Pancreas (tissue), 10 donors: ENCODE data around the gene SPIB. TPM values are rescaled to one million over a fixed set of nuclear protein-coding genes. Genes with fewer than 3 reads are reported as not detected.
"Not testable (repeated sequence)": the region's sequence is repeated elsewhere in the genome, so short reads cannot be mapped to it uniquely, and the experiment has no call there.

ENCODE experiments used
- ATAC-seq, 4 donors: fragments of 200-7000 bp; cut with Tn5 transposase; one replicate each; pipeline versions ENCODE4 v1.8.0 to v1.9.1; 2020; ENCODE audit warnings: mild to moderate bottlenecking in 4 of 4, moderate library complexity in 4 of 4
- DNase-seq, 6 donors: peaks; one replicate each; pipeline ENCODE4 v3.0.0-alpha.2; 2020
- FAIRE-seq: peaks from 2 replicates; lab custom pipeline; 2012; peaks lifted over from hg19 to GRCh38; lab: Jason Lieb, UNC
- H3K27ac ChIP-seq, 4 donors: fragments of 200-600 bp; sonication (generic); 1 replicate in 3 of 4; 2 replicates in 1 of 4; pipeline versions ENCODE4 v1.5.0 to v1.8.0; 2020
- H3K27me3 ChIP-seq, 4 donors: fragments of 200-600 bp; one replicate each; pipeline ENCODE4 v1.8.0; 2021
- H3K36me3 ChIP-seq, 3 donors: fragments of 200-600 bp; sonication (generic) in 1 of 3; one replicate each; pipeline versions ENCODE4 v1.5.0 to v1.8.0; 2020 to 2021
- H3K4me1 ChIP-seq, 3 donors: fragments of 200-600 bp; one replicate each; pipeline ENCODE4 v1.8.0; 2021
- H3K4me3 ChIP-seq, 4 donors: fragments of 200-600 bp; sonication (generic) in 2 of 4; one replicate each; pipeline versions ENCODE4 v1.5.0 to v1.8.0; 2020 to 2021
- H3K9me3 ChIP-seq, 4 donors: fragments of 200-600 bp; one replicate each; pipeline ENCODE4 v1.8.0; 2021
- WGBS, 2 donors: extraction: QIAGEN DNeasy Blood & Tissue Kit; methylation state at CpG; one replicate each; pipeline ENCODE4 v1.1.7; 2013; 5-methylcytosine and 5-hydroxymethylcytosine counted together
- intact Hi-C, 3 donors: fragments of 100-400 bp; cut with DNase I; formaldehyde crosslinking; loops; one replicate each; pipeline versions ENCODE4 v1.11.1 to v1.14.2; 2022
- polyA plus RNA-seq, 2 donors: library from polyadenylated mRNA; stranded (reverse); fragments of 200-250 nt; gene quantifications; one replicate each; pipeline ENCODE4 v1.2.3, GENCODE V29; 2013
- total RNA-seq, 6 donors: library from RNA; stranded (reverse); fragmentation: NEBNext Ultra II Directional in 4 of 6; extraction: Animal tissue kit (Norgen Biotek cat#: 25700) in 4 of 6; gene quantifications; one replicate each; pipeline versions ENCODE4 v1.2.1 to v1.2.4, GENCODE V29; 2021 to 2023
- TF ChIP-seq, protein P1 (sequence below), 4 donors: fragments of 200-600 bp; sonication (generic) in 3 of 4; IDR thresholded peaks; one replicate each; pipeline versions ENCODE4 v1.5.0 to v1.8.0; 2021; ENCODE audit warnings: antibody characterized with exemption in 4 of 4
- donor health status: healthy with polysubstance abuse.
- donor health status: DM: no; HTN: no; CAD: no; lungs with moderate emphysema.
- donor health status: DM: no; HTN: no; CAD: no.
- donor health status: control.
- donor health status: control.
- donor health status: Bipolar disorder and iron deficiency.
- donor health status: DM: yes; HTN: yes; CAD: no.
- donor health status: DM: no; HTN: no; CAD: no.
- donor health status: DM: no; HTN: no; CAD: no.
- donor health status: DM: yes; HTN: yes; CAD: no.

The SPIB gene
- total and polyA plus RNA-seq, 8 donors: 0.09 to 25.6 (median 1.1) TPM

DNA sequence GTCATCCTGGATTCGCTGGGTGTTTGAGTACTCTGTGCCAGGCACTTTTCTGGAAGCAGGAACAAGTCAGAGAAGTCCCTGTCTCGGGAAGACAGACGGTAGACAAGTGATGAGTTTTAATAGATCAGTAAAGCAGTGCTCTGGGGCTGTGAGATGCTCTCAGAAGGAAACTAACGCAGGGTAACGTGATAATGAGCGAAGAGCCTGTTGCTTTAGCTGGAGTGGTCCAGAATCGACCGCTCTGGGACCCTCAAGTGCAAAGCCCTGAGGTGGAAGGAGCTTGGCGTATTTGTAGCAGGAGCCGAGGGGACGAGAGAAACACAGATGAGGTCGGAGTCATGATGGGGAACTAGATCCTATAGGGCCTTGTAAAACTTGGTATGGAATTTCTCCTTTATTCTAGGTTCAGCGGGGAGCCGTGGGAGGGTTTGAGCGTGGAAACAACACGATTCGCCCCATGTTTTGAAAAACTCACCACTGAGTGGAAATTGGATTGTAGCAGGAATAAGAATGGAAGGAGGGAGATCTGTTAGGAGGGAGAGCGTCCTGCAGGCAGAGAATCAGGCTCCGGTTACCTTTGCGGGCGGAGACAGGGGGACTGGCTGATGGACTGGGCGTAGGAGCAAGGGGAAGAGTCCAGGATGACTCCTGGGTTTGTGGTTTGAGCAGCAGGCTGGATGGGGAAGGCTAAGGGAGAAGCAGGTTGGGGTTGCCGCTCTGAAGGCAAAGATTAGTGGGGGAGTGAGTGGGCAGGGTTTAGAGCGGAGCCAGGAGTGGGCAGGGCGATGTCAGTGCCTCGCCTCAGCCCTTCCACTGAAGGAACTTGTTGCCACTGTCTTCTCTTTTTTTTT is 33.8 kb upstream of the SPIB start:
- ATAC-seq (no peak), FAIRE-seq (no peak), DNase-seq (peak in 1 of 6 donors; percentile 25)
- Histone ChIP-seq H3K27me3 (no peaks in the 10 kb centered on the region), H3K4me3 (peak overlapping the region; percentile 24 to 71 (median 44)), H3K36me3 (peaks cover 0 to 25% (median 4%) of the 10 kb centered on the region in 3 donors), H3K27ac (peak overlapping the region in 2 of 4 donors; percentile 70 to 77), H3K4me1 (peaks cover 0 to 8% (median 0%) of the 10 kb centered on the region in 3 donors), H3K9me3 (no peaks in the 10 kb centered on the region)
- TF ChIP-seq, protein P1, sequence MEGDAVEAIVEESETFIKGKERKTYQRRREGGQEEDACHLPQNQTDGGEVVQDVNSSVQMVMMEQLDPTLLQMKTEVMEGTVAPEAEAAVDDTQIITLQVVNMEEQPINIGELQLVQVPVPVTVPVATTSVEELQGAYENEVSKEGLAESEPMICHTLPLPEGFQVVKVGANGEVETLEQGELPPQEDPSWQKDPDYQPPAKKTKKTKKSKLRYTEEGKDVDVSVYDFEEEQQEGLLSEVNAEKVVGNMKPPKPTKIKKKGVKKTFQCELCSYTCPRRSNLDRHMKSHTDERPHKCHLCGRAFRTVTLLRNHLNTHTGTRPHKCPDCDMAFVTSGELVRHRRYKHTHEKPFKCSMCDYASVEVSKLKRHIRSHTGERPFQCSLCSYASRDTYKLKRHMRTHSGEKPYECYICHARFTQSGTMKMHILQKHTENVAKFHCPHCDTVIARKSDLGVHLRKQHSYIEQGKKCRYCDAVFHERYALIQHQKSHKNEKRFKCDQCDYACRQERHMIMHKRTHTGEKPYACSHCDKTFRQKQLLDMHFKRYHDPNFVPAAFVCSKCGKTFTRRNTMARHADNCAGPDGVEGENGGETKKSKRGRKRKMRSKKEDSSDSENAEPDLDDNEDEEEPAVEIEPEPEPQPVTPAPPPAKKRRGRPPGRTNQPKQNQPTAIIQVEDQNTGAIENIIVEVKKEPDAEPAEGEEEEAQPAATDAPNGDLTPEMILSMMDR (IDR thresholded peaks at IDR 0.05): no peak
- intact Hi-C loops: no loop called here
- whole genome bisulfite sequencing, 2 donors: 16 to 18% methylated on average over 26 of the region's 26 CpGs

DNA sequence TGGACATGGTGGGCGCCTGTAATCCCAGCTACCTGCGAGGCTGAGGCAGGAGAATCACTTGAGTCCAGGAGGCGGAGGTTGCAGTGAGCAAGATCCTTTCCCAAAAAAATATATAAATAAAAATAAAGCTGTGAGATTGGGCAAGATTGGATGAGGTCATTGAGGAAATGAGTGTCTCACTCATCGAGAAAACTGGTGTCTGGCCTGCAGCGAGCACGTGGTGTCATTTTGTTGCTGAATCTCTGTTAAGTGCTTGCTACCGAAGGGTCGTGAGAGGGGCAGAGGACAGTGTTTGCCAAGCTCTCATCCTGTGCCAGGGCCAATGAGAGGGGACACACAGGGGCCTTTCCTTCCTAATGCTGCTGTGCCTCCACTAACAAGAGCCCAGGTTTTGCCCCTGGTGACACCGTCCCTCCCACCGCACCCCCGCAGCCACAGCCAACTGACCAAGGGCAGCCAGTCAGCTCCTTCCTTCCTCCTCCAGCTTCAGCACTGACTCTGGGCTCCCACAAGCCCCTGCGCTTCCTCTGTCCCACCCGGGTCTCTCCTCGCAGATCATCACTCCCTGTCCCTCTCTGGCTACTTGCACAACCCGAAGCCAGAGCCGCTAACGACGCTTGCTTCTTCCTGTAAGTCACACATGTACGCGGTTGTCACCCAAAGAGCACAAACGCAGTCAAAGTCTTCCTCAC is 31.4 kb upstream of the SPIB start:
- ATAC-seq (no peak), DNase-seq (peak in 1 of 6 donors; percentile 49), FAIRE-seq (no peak)
- H3K9me3 ChIP-seq: no peaks in the 10 kb centered on the region
- 88% methylated on average over 21 of the region's 21 CpGs for WGBS, 2 donors
- H3K27me3 ChIP-seq: no peaks in the 10 kb centered on the region
- TF ChIP-seq, protein P1 (IDR thresholded peaks at IDR 0.05): no peak
- H3K27ac ChIP-seq: no peak overlapping the region
- peaks cover 0 to 8% (median 0%) of the 10 kb centered on the region in 3 donors for H3K4me1 ChIP-seq
- H3K36me3 ChIP-seq: peaks cover 0 to 3% (median 0%) of the 10 kb centered on the region in 3 donors
- intact Hi-C loops: no loop called here
- H3K4me3 ChIP-seq: no peak overlapping the region

DNA sequence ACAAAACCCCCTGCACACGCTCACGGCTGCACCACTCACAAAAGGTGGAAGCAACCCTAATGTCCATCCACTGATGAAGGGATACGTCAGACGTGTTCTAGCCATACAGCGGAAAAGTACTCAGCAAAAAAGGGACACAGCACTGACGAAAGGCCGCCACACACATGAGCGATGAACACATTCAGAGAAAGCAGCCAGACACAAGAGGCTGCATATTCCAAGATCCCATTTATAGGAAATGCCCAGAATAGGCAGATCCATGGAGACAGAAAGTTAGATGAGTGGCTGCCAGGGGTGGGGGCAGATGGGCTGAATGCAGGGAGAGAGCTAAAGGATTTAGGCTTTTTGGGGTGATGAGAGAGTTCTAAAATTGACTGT is 30.9 kb upstream of the SPIB start:
- no peak for ATAC-seq
- TF ChIP-seq, protein P1 (IDR thresholded peaks at IDR 0.05): no peak
- Histone ChIP-seq H3K4me1 (peaks cover 0 to 8% (median 0%) of the 10 kb centered on the region in 3 donors), H3K36me3 (no peaks in the 10 kb centered on the region), H3K9me3 (no peaks in the 10 kb centered on the region), H3K27me3 (no peaks in the 10 kb centered on the region), H3K4me3 (no peak overlapping the region), H3K27ac (no peak overlapping the region)
- no peak for DNase-seq
- intact Hi-C loops: no loop called here
- FAIRE-seq: no peak
- 94% methylated on average over 8 of the region's 8 CpGs for WGBS, 2 donors

DNA sequence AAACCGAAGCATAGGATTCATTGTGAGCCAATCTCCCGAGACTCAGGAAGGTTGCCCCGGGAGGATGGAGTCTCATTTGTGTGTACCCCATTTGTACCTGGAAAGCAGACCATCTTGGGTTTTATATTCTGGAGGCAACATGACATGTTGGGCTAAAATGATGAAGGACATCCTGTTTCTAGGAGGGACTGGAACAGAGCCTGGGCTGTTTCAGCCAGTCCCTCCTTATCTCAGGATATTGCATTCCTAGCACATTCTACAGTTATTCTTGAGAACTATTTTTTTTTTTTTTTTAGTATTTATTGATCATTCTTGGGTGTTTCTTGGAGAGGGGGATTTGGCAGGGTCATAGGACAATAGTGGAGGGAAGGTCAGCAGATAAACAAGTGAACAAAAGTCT is 28.4 kb upstream of the SPIB start:
- H3K36me3 ChIP-seq, ATAC-seq, H3K27me3 ChIP-seq, DNase-seq, H3K9me3 ChIP-seq, H3K4me1 ChIP-seq, H3K4me3 ChIP-seq, H3K27ac ChIP-seq, intact Hi-C loops, FAIRE-seq: not testable (repeated sequence)
- WGBS, 2 donors: 93 to 98% methylated on average over 3 of the region's 3 CpGs

DNA sequence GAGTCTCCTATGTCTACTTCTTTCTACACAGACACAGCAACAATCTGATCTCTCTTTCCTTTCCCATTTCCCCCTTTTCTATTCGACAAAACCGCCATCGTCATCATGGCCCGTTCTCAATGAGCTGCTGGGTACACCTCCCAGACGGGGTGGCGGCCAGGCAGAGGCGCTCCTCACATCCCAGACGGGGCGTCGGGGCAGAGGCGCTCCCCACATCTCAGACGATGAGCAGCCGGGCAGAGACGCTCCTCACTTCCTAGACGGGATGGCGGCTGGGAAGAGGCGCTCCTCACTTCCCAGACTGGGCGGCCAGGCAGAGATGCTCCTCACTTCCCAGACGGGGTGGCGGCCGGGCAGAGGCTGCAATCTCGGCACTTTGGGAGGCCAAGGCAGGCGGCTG is 27.8 kb upstream of the SPIB start:
- not testable (repeated sequence) for H3K4me3 ChIP-seq, ATAC-seq

More for the DNA sequence above, 27.8 kb upstream of the SPIB start:
- DNase-seq, H3K27me3 ChIP-seq, intact Hi-C loops, H3K36me3 ChIP-seq, H3K4me1 ChIP-seq, H3K9me3 ChIP-seq, H3K27ac ChIP-seq, FAIRE-seq: not testable (repeated sequence)
- WGBS, 2 donors: 94 to 95% methylated on average over 20 to 22 of the region's 23 CpGs
